HG03025 (cell line): ENCODE data around the gene CBFB.
A peak's percentile ranks its signal among the peaks of the same experiment; 100 is the strongest.

Source experiments
- ATAC-seq: cut with Tn5 transposase; IDR thresholded peaks from one replicate; pipeline ENCODE4 v1.9.1; 2021; ENCODE audit warnings: mild to moderate bottlenecking, moderate library complexity; ENCODE audit not compliant: unreplicated experiment, low FRiP score

Gene CBFB

GRCh38 chr16:67016143-67016542 lies 12.8 kb upstream of the CBFB start:
- ATAC-seq: no peak

GRCh38 chr16:67016681-67017420 lies 12.1 kb upstream of the CBFB start:
- no peak for ATAC-seq

- ATAC-seq: no peak
These were observed 11.6 kb upstream of the CBFB start for GRCh38 chr16:67017421-67017750.

GRCh38 chr16:67017810-67018488 lies 11.0 kb upstream of the CBFB start:
- peak; percentile 67 for ATAC-seq

- no peak for ATAC-seq
These were observed 9.8 kb upstream of the CBFB start for GRCh38 chr16:67019171-67019570.

- ATAC-seq: no peak
These were observed 7.6 kb upstream of the CBFB start for GRCh38 chr16:67021321-67021720.

GRCh38 chr16:67022531-67023214 lies 6.3 kb upstream of the CBFB start:
- ATAC-seq: no peak

GRCh38 chr16:67023689-67024088 lies 5.3 kb upstream of the CBFB start:
- ATAC-seq: no peak

GRCh38 chr16:67024384-67025209 lies 4.4 kb upstream of the CBFB start:
- ATAC-seq: no peak

GRCh38 chr16:67025210-67025550 lies 3.8 kb upstream of the CBFB start:
- no peak for ATAC-seq

GRCh38 chr16:67026570-67026969 lies 2.4 kb upstream of the CBFB start:
- no peak for ATAC-seq

- ATAC-seq: no peak
These were observed 1.9 kb upstream of the CBFB start for GRCh38 chr16:67027046-67027445.

GRCh38 chr16:67028167-67028695 lies 718 bp upstream of the CBFB start:
- no peak for ATAC-seq

GRCh38 chr16:67029254-67030096 lies 526 bp downstream of the CBFB start:
- ATAC-seq: peak; percentile 30

GRCh38 chr16:67030221-67030962 lies 1.4 kb downstream of the CBFB start:
- ATAC-seq: no peak

- no peak for ATAC-seq
These were observed 5.5 kb downstream of the CBFB start for GRCh38 chr16:67034487-67034886.

- ATAC-seq: no peak
These were observed 6.4 kb downstream of the CBFB start for GRCh38 chr16:67035364-67035763.

- no peak for ATAC-seq
These were observed 7.4 kb downstream of the CBFB start for GRCh38 chr16:67036323-67036741.
